GM19455 (cell line): ENCODE results near the gene ECHDC3.
"Not testable (repeated sequence)": the region's sequence is repeated elsewhere in the genome, so short reads cannot be mapped to it uniquely, and the experiment has no call there.

Experiments
- ATAC-seq: cut with Tn5 transposase; IDR thresholded peaks from one replicate; pipeline ENCODE4 v1.9.1; 2021; ENCODE audit not compliant: unreplicated experiment

The ECHDC3 gene

DNA sequence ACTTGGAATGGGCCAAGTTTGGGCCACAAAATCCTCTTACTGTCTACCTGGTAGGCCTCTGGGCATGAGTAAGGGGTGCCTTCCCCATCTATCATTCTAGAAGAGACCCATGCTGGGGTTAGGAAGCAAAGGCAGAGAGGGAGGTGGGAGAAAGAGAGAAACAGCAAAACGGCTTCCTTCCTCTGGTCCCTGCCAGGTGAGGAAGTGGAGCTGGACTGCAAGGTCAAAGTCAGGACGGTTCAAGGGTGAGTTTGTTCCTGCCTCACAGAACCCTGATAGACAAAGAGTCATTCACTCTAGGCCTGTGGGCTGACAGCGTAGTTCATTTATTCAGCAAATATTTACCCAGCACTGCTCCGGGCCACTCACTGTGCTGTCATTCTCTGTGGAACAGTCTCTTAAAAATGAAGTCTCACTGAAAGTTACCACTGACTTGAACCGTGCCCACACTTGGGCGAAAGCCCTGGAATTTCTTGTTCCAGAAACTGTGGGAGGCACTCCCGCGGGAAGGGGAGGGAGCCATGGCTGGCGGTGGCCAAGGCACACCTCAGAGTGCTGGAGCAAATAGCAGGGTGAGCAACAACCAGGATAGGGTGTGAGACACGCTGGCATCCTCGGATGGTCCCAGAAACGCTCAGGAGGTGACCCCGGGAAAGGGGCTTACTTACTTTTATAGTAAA is 26.2 kb upstream of the ECHDC3 start:
- no peak for ATAC-seq

DNA sequence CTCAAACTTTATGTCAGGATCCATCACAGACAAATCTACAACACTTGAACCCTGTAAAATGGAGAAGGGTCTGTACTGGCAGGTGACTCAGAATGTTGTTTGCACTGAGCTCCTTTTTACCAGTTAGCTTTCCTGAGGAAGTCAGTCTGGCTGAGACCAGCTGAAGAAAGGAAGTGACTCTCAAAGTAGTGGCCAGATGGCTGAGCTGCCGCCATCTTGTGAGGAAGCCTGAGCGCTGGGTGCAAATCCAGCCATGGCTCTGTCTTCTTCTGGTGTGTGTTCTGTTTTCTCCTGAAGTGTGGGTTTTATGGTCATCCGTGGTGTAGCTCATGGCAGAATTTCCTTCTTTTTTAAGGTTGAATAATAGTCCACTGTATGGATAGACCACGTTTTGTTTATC is 25.5 kb upstream of the ECHDC3 start:
- ATAC-seq, result no peak

DNA sequence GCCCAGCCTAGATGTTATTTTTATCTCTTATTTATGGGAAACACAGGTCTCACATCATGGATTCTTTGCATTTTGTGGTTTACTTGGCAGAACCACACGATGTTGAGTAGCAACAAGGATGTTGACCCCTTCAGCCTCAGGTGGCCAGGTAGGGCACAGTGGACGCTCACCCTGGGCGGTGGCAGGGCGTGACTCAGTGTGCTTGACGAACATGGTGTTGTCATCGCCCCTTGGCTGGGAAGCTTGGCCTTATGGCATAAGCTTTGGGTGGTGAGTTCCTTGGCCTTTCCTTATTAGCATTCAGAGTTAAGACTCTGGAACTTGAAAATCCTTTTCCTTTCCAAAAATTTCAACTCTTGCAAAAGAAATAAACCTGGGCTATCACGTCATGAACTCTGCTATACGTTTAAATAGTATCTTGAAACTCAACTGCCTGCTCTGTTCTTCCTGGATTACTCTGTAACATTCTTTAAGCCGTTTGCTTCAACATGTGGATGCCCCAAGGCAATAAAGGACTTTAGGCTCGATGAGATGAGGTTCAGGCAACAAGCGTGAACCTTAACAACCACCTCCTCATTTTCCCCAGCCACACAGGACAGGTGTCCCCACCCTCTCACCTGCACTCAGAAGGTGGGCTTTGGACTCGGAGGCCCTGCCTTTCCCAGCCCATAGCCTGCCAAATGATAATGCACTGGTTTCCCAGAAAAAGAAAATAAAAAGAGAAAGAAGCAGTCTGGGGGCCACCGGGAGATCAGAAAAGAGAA is 22.5 kb upstream of the ECHDC3 start:
- no peak for ATAC-seq

DNA sequence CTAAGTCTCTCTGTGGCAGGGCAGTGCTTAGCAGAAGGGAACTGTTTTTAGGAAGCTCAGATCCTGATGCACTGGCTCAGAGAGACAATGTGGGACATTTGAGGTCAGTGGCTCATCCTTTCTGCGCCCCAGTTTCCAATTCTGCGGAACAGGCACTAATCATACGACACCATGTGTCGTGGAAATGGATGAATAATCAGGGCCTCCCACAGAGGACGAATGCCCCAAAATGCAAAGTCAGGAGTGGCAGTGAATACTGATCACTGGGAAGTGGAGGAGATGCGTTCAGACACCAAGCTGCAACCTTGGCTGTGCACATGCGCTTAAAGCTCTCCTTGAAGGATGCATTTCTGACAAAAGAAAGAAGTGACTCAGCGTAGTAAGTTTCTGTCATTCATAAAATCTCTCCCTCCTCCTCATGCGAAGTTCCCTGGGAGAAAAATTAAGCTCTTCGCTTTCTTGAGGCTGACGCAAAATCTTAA is 21.9 kb upstream of the ECHDC3 start:
- no peak for ATAC-seq

DNA sequence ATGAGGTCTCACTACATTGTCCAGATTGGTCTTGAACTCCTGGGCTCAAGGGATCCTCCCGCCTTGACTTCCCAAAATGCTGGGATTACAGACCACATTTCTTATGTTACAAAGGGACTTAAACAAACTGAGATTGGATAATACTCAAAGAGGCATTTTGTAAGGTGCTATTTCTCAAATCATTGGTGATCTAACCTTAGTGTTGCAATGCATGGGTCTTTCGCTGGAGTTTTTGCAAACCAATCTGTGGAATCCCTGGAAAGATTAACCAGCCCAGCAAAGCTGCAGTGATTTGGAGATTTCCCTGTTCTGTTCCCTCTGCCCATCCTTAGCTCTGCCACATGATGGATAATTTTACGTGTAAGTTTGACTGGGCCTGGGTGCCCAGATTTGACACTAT is 20.4 kb upstream of the ECHDC3 start:
- no peak for ATAC-seq

DNA sequence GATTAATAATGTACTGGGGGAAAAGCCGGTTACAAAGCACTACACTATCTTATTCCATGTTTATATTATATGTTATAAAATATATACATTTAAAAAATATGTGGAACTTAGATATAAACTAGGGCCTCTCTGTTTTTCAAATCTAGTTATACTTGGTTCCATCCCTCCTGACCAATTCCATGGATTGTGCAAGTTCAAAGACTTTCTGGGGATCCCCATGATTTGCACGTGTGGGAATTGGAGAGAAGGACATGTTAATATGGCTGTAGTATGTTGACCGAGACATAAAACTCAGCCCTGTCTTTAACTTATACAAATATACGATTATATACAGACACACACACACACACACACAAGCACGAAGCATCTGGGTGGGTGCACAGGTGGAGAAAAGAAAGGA is 18.8 kb upstream of the ECHDC3 start:
- no peak for ATAC-seq

DNA sequence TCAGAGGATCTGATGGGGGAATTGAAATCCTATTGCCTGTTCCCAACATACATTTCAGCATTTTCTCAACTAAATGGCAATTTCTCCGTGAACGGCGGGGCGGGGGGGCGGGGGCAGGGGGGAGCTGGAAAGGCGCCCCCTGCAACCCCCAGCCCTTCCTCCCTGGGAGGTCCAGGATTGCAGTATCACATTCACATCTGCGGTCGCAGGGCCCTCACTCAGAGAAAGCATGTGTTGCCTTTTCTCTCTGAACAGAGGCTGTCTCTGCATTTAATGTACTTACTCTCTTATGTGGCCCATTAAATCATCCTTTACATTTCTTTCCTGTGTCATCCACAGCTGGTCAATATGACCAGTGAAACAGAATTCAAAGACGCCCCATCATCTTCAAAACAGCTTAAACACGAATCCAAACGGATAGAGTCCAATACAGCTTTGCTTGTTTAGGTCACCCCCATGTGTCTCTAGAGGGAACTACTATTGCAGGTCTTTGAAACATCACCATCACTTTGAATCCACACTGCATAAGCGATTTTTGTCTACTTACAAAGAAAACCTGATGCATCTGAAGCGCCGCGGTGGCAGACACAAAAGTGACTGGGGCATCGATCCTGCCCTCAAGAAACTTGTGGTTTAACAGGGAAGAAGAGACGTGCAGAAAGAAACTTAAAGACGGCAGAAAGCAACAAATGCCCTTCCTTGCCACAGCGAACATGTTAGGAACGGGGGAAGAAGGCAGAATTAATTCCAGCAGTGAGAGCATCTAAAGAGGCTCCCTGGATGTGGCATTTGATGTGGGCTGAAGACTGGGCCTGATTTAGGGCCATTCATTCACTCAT is 17.0 kb upstream of the ECHDC3 start:
- no peak for ATAC-seq

DNA sequence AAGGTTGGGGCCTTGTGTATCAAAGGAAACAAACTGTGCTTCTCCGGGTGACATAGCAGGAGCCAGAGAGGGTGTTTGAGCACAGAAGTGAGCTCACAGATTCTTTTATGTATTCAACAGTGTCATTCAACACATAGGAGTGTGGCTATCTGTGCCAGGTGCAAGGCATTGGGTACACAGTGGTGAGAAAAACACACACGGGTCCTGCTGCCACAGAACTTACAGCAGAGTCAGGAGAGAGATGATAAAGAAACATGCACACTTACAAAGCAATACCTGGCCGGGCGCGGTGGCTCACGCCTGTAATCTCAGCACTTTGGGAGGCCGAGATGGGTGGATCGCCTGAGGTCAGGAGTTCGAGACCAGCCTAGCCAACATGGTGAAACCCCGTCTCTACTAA is 16.3 kb upstream of the ECHDC3 start:
- no peak for ATAC-seq

DNA sequence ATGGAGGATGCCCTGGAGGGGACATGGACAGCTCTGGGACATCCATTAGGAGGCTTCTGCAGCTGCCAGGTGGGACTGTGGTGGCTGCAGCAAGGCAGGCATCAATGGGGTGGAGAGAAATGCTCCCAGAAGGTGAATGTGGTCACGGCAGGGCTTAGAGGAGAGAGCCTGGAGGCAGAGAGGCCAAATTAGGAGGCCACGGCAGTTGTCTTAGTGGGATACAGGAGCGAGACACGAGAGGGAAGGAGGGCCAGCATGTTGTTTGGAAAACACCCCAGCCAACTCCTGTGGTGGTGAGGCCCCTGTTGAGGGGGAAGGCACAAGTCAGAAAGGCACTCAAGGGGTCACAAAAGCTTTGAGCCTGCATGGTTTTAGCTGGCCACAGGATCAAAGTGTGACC is 14.6 kb upstream of the ECHDC3 start:
- no peak for ATAC-seq

DNA sequence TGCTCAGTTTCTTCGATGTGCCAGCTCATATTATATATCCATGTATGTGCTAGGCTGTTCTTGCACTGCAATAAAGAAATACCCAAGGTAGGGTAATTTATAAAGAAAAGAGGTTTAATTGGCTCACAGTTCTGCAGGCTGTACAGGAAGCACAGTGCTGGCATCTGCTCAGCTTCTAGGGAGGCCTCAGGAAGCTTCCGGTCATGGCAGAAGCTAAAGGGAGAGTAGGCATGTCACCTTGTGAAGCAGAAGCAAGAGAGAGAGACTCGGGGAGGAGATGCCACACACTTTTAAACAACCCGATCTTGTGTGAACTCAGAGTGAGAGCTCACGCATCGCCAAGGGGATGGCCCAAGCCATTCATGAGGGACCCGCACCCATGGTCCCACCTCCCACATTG is 13.8 kb upstream of the ECHDC3 start:
- no peak for ATAC-seq

DNA sequence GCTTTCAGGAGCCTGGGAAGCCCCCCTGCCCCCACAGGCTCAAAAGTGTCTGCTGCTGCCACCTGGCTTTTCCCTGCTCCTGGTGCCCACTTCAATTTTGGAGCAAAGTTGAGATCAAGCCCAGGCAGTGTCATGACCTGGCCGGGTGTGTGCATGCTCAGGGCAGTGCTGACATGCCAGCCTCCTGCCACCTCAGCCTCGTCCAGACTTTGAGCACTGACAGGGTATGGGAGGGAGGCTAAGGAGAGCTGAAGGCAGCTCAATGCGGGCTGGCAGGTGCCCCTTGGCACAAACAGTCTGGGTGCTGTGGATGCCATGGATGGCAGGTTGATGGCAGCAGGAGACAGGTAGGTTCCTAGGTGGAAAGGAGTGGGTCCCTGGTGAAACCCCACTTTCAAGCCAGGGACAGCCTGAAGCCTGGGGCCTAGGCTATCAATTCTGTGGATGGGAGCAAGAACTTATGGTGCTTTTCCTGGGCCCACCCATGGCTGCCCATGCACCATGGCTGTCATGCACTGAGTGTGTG is 12.3 kb upstream of the ECHDC3 start:
- ATAC-seq, result no peak

DNA sequence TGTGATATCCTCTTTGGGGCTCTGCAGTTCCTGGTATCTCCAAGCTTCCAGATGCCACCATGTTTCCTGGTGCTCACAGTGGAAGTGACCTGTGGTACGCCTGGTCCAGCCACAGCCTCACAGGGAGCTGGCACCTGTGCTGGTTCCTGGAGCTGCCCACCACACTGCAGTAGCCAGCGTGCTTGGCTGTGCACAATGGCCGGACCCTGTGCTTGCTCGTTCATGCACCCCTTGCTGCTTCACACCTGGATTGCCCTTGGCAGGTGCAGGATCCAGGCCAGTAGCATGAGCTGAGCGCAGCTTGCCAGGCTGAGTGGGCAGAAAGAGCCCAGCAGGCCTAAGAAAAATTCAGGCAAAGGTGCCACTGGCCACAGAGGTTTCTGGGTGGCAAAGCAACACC is 11.4 kb upstream of the ECHDC3 start:
- ATAC-seq, result no peak

DNA sequence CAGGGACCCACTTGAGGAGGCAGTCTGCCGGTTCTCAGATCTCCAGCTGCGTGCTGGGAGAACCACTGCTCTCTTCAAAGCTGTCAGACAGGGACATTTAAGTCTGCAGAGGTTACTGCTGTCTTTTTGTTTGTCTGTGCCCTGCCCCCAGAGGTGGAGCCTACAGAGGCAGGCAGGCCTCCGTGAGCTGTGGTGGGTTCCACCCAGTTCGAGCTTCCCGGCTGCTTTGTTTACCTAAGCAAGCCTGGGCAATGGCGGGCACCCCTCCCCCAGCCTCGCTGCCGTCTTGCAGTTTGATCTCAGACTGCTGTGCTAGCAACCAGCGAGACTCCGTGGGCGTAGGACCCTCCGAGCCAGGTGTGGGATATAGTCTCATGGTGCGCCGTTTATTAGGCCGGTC is 5.4 kb upstream of the ECHDC3 start:
- not testable (repeated sequence) for ATAC-seq

DNA sequence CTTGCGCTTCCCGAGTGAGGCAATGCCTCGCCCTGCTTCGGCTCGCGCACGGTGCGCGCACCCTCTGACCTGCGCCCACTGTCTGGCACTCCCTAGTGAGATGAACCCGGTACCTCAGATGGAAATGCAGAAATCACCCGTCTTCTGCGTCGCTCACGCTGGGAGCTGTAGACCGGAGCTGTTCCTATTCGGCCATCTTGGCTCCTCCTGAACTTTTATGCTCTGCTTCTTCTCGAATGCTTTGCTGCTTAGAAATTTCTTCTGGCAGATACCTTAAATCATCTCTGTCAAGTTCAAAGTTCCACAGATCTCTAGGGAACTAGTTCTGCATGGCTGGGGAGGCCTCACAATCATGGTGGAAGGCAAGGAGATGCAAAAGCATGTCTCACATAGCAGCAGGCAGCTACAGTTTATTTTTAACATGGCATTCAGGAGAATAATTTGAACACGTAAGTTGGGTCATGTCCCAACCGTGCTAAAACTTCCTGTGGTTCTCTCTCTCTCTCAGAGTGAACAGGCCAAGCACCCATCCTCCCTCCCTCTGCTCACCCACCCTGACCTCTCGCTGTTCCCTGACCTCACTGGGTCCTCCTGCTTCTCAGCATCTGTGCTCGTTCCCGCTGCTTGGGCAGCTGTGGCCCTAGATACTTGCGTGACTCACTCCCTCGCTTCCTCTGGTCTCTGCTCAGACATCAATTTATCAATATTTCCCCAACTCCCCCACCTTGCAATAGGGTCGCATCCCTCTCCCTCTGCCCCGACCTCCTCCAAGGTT is 4.7 kb upstream of the ECHDC3 start:
- ATAC-seq, result not testable (repeated sequence)

DNA sequence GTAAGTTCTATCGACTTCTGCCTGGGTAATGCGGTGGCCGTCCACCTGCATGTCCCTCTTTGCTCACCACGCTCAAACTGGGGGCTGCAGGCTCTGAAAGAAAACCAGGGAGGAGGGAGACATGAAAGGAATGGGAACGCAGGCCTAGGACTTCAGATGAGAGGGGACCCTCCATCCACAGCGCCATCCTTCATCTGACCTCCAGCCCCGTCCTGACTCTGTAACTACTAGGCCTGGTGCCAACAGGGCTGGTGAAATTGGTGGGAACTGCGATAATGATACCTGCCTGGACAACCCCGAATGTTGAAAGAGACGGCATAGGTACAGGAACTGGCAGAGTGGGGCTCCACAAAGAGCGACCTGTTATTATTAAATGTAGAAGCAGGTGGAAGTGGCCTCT is 1.3 kb upstream of the ECHDC3 start:
- ATAC-seq, result no peak

DNA sequence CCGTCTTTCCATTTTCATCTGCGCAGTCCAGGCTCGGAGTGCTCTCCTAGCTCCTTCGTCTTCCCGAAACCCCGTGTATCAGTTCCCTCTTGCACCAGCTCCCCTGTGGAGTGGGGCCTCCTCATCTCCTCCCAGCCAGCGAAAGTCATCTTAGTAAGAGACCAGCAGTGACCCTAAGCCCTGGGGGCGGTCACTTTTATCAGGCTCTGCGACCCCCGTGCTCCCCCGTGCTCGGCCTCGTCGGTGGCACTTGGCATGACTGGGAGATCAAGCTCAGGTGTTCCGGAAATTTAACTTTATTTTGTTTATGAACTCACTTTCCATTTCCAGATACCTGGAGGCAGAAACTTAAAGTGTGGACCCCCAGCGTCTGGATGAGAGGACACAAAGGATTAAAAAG is 574 bp upstream of the ECHDC3 start:
- ATAC-seq, result no peak

DNA sequence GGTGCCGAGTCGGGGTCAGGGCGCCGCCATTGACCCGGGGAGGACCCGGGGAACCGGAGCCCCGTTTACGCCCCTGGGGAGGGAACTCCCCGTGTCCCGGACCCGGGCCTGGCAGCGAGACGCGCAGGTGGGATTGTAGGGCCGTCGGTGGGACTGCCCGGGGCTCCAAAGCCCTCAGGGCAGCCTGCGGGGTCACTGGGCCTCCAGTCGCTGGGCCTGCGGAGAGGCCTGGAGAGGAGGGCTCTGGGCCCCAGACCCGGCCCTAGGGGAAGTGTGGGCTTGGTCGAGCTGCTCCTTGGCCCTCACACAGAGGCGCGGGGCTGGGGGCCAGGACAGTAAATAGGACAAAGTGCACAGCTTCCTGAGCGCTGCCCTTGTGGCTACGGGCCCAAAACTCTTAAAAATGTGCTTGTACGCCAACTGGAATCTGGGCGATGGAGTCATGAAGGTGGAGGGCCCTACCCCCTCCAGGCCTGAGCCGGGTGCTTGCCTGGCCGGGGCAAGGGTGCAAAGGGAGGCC is 657 bp downstream of the ECHDC3 start:
- no peak for ATAC-seq

DNA sequence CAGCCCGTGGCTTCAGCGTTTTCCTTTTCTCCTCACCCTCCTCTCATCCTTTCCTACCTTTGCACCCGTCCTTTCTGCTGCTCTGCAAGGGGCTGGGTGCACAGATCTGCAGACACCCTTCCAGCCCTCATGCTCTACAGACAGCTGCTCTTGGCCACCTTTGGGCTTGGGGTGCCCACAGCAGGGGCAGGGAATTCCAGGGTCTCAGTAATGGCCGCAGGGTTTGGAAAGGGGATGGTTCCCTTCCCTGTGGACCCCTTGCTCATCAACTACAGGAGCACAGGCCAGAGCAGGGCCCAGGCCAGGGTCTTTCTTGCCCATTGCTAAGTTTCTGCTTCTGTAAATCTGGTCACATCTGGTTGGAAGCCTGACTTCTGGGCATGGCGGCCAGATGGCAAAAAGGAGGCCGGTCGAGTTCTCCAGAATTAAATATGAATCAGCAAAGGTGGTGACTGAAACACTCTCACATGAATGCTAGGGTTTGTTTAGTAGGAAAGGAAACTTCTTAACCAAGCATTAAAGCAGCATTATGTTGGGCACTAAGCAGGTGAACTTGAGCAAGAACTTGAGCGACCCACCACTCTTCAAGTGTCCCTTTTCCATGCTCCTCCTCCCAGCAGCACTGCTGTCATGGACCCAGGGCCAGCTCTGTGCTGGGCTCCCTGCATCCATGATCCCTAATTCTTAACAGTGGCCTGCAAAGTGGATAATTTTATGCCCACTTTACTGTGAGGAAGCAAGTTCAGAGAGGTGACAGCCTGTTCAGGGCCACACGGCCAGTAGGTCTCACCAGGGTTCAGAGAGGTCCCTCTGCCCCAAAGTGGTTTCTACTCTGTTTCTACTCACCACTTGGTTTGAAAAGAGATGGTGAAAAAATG is 1.5 kb downstream of the ECHDC3 start:
- ATAC-seq, result no peak

DNA sequence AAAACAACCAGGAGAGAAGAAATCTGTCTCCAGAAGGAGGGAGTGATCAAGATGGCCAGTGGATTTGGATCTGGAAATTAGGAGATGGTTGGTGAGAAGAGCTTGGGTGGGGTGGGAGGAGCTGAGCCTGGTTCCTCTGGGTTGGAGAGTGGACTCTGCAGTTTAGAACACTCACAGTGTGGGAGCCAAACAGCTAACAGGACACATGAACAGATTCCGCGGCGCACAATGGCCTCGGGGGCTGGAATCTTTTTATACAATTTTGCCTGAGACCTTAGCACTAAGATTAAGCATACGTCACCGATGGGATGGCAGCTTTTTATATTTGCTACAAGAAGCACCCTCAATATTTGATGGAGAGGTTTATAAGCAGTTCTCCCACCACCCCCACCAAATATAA is 2.9 kb downstream of the ECHDC3 start:
- no peak for ATAC-seq
